Endodermal cell (in vitro differentiated cells): ENCODE data around the gene MGAT5. TPM values are rescaled to one million over a fixed set of nuclear protein-coding genes. Genes with fewer than 3 reads are reported as not detected.

Source experiments
- DNase-seq: peaks from one replicate; pipeline ENCODE4 v3.0.0-alpha.2; 2017
- H3K27ac ChIP-seq: 2 replicates; pipeline ENCODE4 v1.5.1; 2013; ENCODE audit warnings: mild to moderate bottlenecking, low read depth, low read length, moderate library complexity
- H3K27me3 ChIP-seq: 2 replicates; pipeline ENCODE4 v1.6.1; 2013; ENCODE audit warnings: mild to moderate bottlenecking, low read length, moderate library complexity; ENCODE audit not compliant: insufficient read depth, control insufficient read depth, poor library complexity, severe bottlenecking
- H3K36me3 ChIP-seq: 2 replicates; pipeline ENCODE4 v1.7.0; 2013; ENCODE audit warnings: mild to moderate bottlenecking, low read length, moderate library complexity; ENCODE audit not compliant: control insufficient read depth, insufficient read depth
- H3K4me1 ChIP-seq: one replicate; pipeline ENCODE4 v1.7.0; 2013; ENCODE audit warnings: low read length; ENCODE audit not compliant: control insufficient read depth, insufficient read depth
- H3K4me3 ChIP-seq: 2 replicates; pipeline ENCODE4 v1.5.1; 2013; ENCODE audit warnings: mild to moderate bottlenecking, low read length, moderate library complexity
- H3K9ac ChIP-seq: 2 replicates; pipeline ENCODE4 v1.6.1; 2013; ENCODE audit warnings: mild to moderate bottlenecking, low read length, moderate library complexity; ENCODE audit not compliant: poor library complexity, severe bottlenecking; ENCODE audit errors: extremely low read depth
- H3K9me3 ChIP-seq: 2 replicates; pipeline ENCODE4 v1.6.1; 2013; ENCODE audit warnings: mild to moderate bottlenecking, low read length, moderate library complexity; ENCODE audit not compliant: control insufficient read depth
- H3K27ac Mint-ChIP-seq: 2 replicates; pipeline ENCODE4 v1.8.0; 2020; ENCODE audit warnings: mixed read lengths
- H3K27me3 Mint-ChIP-seq: 2 replicates; pipeline ENCODE4 v1.8.0; 2021; ENCODE audit warnings: mild to moderate bottlenecking, mixed read lengths; ENCODE audit not compliant: insufficient read depth
- H3K36me3 Mint-ChIP-seq: 2 replicates; pipeline ENCODE4 v1.8.0; 2020; ENCODE audit warnings: low read depth, mixed read lengths
- H3K4me1 Mint-ChIP-seq: 2 replicates; pipeline ENCODE4 v1.8.0; 2020; ENCODE audit warnings: mixed read lengths
- H3K4me3 Mint-ChIP-seq: 2 replicates; pipeline ENCODE4 v1.8.0; 2020; ENCODE audit warnings: mild to moderate bottlenecking, moderate library complexity, mixed read lengths
- H3K9me3 Mint-ChIP-seq: 2 replicates; pipeline ENCODE4 v1.8.0; 2020; ENCODE audit warnings: mild to moderate bottlenecking, mixed read lengths
- WGBS, 2 experiments: methylation state at CpG; one replicate each; pipeline versions ENCODE4 v1.1.5 to v1.1.7; 2013; ENCODE audit warnings: missing lambda C conversion rate in 2 of 2, mixed read lengths in 1 of 2; ENCODE audit not compliant: insufficient coverage in 1 of 2, insufficient read length in 1 of 2; 5-methylcytosine and 5-hydroxymethylcytosine counted together
- total RNA-seq, 2 donors: library from RNA; stranded (reverse); fragmentation: NEBNext Ultra II Directional in 1 of 2; extraction: Animal tissue kit (Norgen Biotek cat#: 25700) in 1 of 2; gene quantifications; 2 replicates in 1 of 2; 3 replicates in 1 of 2; pipeline ENCODE4 v1.2.1, GENCODE V29; 2021
- TF ChIP-seq, protein P1 (sequence below): fragments of 200-600 bp; sonication (generic); conservative IDR thresholded peaks from 2 replicates; pipeline ENCODE4 v1.5.0; 2021; ENCODE audit warnings: antibody characterized with exemption, mild to moderate bottlenecking

The MGAT5 gene
- total RNA-seq, 2 donors from 2014 or later: 57.2 to 78.4 TPM

DNA sequence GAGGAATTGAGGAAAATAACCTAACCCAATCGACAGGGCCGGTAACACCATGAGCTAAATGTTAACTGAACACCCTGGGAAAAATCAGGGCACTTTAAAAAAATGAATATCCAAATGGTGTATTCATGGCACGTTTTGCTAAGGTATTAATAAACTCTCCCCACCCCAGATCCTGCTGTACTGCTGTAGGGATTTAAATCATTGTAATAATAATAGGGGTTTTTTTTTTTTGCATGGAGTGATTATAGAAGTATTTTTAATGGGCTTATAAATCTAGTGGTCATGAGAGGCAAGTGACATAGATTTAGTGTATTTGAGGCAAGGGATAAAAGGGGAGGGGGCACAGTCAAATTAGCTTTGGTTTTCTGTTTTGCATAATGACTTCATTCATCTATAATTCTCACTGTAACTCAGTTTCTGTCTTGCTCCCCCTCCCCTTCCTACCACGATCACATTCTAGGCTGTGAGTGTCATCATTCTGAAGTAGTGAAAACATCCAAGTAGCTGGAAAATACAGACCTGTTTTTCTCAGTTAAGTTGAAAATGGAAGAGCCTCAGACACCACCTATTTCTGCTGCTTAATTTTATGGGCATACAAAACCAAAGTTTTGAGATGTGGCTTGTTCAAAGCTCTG, 18.2 kb upstream of the MGAT5 start:
- TF ChIP-seq, protein P1, sequence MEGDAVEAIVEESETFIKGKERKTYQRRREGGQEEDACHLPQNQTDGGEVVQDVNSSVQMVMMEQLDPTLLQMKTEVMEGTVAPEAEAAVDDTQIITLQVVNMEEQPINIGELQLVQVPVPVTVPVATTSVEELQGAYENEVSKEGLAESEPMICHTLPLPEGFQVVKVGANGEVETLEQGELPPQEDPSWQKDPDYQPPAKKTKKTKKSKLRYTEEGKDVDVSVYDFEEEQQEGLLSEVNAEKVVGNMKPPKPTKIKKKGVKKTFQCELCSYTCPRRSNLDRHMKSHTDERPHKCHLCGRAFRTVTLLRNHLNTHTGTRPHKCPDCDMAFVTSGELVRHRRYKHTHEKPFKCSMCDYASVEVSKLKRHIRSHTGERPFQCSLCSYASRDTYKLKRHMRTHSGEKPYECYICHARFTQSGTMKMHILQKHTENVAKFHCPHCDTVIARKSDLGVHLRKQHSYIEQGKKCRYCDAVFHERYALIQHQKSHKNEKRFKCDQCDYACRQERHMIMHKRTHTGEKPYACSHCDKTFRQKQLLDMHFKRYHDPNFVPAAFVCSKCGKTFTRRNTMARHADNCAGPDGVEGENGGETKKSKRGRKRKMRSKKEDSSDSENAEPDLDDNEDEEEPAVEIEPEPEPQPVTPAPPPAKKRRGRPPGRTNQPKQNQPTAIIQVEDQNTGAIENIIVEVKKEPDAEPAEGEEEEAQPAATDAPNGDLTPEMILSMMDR: no peak
- H3K36me3 Mint-ChIP-seq: no peaks in the 10 kb centered on the region
- Histone ChIP-seq H3K27ac (no peak overlapping the region), H3K27me3 (no peaks in the 10 kb centered on the region), H3K4me1 (peaks cover 9% of the 10 kb centered on the region), H3K36me3 (no peaks in the 10 kb centered on the region), H3K9ac (no peak overlapping the region), H3K9me3 (peaks cover 3% of the 10 kb centered on the region), H3K4me3 (no peak overlapping the region)
- H3K4me1 Mint-ChIP-seq: peaks cover 23% of the 10 kb centered on the region
- H3K4me3 Mint-ChIP-seq: no peak overlapping the region
- WGBS, 2 experiments: 92% methylated on average over 2 to 4 of the region's 4 CpGs
- H3K9me3 Mint-ChIP-seq: no peaks in the 10 kb centered on the region
- no peaks in the 10 kb centered on the region for H3K27me3 Mint-ChIP-seq
- H3K27ac Mint-ChIP-seq: no peak overlapping the region
- no peak for DNase-seq

DNA sequence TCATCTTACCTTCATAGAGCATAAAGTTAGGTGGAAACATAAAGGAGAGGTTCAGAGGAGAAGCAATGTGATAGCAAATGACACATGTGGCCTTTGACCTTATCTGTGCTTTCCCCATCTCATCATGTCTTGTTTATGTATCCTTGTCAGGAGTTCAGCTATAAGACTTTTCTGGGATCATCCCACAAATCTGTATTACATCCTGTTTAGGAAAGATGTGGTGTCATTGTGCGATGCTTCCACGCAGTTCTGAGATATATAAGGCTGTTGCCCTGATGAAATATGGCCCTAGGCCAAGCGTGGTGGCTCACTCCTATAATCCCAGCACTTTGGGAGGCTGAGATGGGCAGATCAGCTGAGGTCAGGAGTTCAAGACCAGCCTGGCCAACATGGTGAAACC, 15.5 kb upstream of the MGAT5 start:
- Histone ChIP-seq H3K4me1 (peaks cover 9% of the 10 kb centered on the region), H3K27ac (no peak overlapping the region), H3K9me3 (no peaks in the 10 kb centered on the region), H3K9ac (no peak overlapping the region), H3K4me3 (no peak overlapping the region), H3K36me3 (no peaks in the 10 kb centered on the region), H3K27me3 (no peaks in the 10 kb centered on the region)
- WGBS, 2 experiments: 95 to 100% methylated on average over 1 to 2 of the region's 3 CpGs
- peaks cover 23% of the 10 kb centered on the region for H3K4me1 Mint-ChIP-seq
- no peaks in the 10 kb centered on the region for H3K27me3 Mint-ChIP-seq
- no peak overlapping the region for H3K4me3 Mint-ChIP-seq
- no peaks in the 10 kb centered on the region for H3K36me3 Mint-ChIP-seq
- TF ChIP-seq, protein P1: no peak
- no peak for DNase-seq
- H3K9me3 Mint-ChIP-seq: no peaks in the 10 kb centered on the region
- H3K27ac Mint-ChIP-seq: no peak overlapping the region

DNA sequence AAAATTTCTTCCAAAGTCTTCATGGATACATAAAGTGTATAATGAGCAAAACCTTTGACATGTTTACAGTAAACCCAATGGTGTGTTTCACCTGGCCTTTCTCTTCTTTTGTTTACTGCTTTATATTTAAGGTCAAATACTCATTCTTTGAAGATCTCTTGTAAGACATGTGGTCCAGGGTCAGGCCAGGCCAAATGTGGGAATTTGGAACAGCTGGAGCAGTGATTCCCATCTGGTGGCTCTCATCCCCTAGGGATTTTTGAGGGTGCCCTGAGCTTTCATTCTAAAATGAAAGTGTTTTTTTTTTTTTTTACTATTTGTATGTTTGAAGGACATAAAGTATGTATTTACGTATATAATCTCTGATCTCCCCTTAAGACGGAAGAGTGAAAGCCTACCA, 13.8 kb upstream of the MGAT5 start:
- Histone ChIP-seq H3K9me3 (no peaks in the 10 kb centered on the region), H3K4me1 (no peaks in the 10 kb centered on the region), H3K27ac (no peak overlapping the region), H3K27me3 (no peaks in the 10 kb centered on the region), H3K36me3 (no peaks in the 10 kb centered on the region), H3K4me3 (no peak overlapping the region), H3K9ac (no peak overlapping the region)
- H3K9me3 Mint-ChIP-seq: no peaks in the 10 kb centered on the region
- no peaks in the 10 kb centered on the region for H3K36me3 Mint-ChIP-seq
- H3K27ac Mint-ChIP-seq: no peak overlapping the region
- TF ChIP-seq, protein P1: no peak
- H3K27me3 Mint-ChIP-seq: no peaks in the 10 kb centered on the region
- H3K4me1 Mint-ChIP-seq: peaks cover 8% of the 10 kb centered on the region
- no peak for DNase-seq
- no peak overlapping the region for H3K4me3 Mint-ChIP-seq
- WGBS, 2 experiments: 88% methylated on average over 2 of the region's 2 CpGs; no CpG with 5 or more reads in 1 of the 2 experiments
